Erythroblast (primary cell): ENCODE results near the gene GAA.

Source experiments
- GATA1 ChIP-seq: IDR thresholded peaks from 2 replicates; pipeline ENCODE4 v1.6.1; 2011; ENCODE audit warnings: low read depth, mild to moderate bottlenecking, control low read depth, low read length, moderate library complexity
- POLR2A ChIP-seq: IDR thresholded peaks from 2 replicates; pipeline ENCODE4 v1.6.1; 2011; ENCODE audit warnings: mild to moderate bottlenecking, low read length

DNA sequence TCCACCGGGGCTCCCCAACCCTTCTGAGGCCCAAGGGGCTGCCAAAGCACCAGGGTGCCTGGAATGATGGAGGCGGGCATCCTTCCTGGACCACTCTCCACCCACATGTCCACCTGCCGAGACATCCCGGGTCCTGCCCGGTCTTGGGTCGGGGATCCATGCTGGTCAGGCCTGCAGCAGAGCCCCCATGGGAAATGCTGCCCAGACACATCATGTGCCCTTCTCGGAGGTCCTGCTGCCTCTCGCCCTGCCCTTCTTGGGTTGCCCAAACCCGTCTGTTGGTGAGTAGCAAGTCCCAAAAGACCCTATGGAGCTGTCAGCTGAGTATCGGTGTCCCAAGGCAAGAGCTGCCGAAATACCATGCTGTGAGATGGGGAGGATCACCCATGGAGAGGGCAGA is 14.8 kb upstream of the GAA start:
- no peak for TF ChIP-seq POLR2A
- no peak for TF ChIP-seq GATA1
